Glutamatergic neuron (in vitro differentiated cells): ENCODE measurements around the gene MDN1. TPM values are rescaled to one million over a fixed set of nuclear protein-coding genes. Genes with fewer than 3 reads are reported as not detected.

Source experiments
- DNase-seq: peaks from one replicate; pipeline ENCODE4 v3.0.0; 2022
- H3K27ac Mint-ChIP-seq: one replicate; pipeline ENCODE4 v1.8.0; 2020; ENCODE audit warnings: mild to moderate bottlenecking, mixed read lengths, inconsistent platforms; ENCODE audit not compliant: unreplicated experiment
- H3K27me3 Mint-ChIP-seq: one replicate; pipeline ENCODE4 v1.8.0; 2020; ENCODE audit warnings: mild to moderate bottlenecking, moderate library complexity, mixed read lengths, inconsistent platforms; ENCODE audit not compliant: unreplicated experiment
- H3K36me3 Mint-ChIP-seq: one replicate; pipeline ENCODE4 v1.8.0; 2020; ENCODE audit warnings: mild to moderate bottlenecking, mixed read lengths, inconsistent platforms; ENCODE audit not compliant: unreplicated experiment
- H3K4me1 Mint-ChIP-seq: one replicate; pipeline ENCODE4 v1.8.0; 2020; ENCODE audit warnings: mild to moderate bottlenecking, low read depth, mixed read lengths, inconsistent platforms; ENCODE audit not compliant: unreplicated experiment
- H3K4me3 Mint-ChIP-seq: one replicate; pipeline ENCODE4 v1.8.0; 2020; ENCODE audit warnings: mild to moderate bottlenecking, mixed read lengths, inconsistent platforms; ENCODE audit not compliant: unreplicated experiment
- H3K9me3 Mint-ChIP-seq: one replicate; pipeline ENCODE4 v1.8.0; 2020; ENCODE audit warnings: mild to moderate bottlenecking, moderate library complexity, mixed read lengths, inconsistent platforms; ENCODE audit not compliant: unreplicated experiment
- total RNA-seq: library from RNA; stranded (reverse); fragmentation: NEBNext Ultra II Directional; extraction: Animal tissue kit (Norgen Biotek cat#: 25700); gene quantifications from one replicate; pipeline ENCODE4 v1.2.1, GENCODE V29; 2021; ENCODE audit not compliant: unreplicated experiment
- TF ChIP-seq, protein P1 (sequence below): fragments of 200-600 bp; sonication (generic); IDR thresholded peaks from one replicate; pipeline ENCODE4 v1.5.0; 2021; ENCODE audit not compliant: partially characterized antibody, unreplicated experiment

MDN1 gene
- total RNA-seq, 1 donor from 2014 or later = 39.2 TPM

GRCh38 chr6:89807581-89807980, 12.0 kb downstream of the MDN1 start:
- TF ChIP-seq, protein P1, sequence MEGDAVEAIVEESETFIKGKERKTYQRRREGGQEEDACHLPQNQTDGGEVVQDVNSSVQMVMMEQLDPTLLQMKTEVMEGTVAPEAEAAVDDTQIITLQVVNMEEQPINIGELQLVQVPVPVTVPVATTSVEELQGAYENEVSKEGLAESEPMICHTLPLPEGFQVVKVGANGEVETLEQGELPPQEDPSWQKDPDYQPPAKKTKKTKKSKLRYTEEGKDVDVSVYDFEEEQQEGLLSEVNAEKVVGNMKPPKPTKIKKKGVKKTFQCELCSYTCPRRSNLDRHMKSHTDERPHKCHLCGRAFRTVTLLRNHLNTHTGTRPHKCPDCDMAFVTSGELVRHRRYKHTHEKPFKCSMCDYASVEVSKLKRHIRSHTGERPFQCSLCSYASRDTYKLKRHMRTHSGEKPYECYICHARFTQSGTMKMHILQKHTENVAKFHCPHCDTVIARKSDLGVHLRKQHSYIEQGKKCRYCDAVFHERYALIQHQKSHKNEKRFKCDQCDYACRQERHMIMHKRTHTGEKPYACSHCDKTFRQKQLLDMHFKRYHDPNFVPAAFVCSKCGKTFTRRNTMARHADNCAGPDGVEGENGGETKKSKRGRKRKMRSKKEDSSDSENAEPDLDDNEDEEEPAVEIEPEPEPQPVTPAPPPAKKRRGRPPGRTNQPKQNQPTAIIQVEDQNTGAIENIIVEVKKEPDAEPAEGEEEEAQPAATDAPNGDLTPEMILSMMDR = no peak
- no peaks in the 10 kb centered on the region for H3K9me3 Mint-ChIP-seq
- no peak for DNase-seq
- no peak overlapping the region for H3K27ac Mint-ChIP-seq
- H3K27me3 Mint-ChIP-seq = no peaks in the 10 kb centered on the region
- H3K36me3 Mint-ChIP-seq = no peaks in the 10 kb centered on the region
- H3K4me1 Mint-ChIP-seq = no peaks in the 10 kb centered on the region
- no peak overlapping the region for H3K4me3 Mint-ChIP-seq

DNA sequence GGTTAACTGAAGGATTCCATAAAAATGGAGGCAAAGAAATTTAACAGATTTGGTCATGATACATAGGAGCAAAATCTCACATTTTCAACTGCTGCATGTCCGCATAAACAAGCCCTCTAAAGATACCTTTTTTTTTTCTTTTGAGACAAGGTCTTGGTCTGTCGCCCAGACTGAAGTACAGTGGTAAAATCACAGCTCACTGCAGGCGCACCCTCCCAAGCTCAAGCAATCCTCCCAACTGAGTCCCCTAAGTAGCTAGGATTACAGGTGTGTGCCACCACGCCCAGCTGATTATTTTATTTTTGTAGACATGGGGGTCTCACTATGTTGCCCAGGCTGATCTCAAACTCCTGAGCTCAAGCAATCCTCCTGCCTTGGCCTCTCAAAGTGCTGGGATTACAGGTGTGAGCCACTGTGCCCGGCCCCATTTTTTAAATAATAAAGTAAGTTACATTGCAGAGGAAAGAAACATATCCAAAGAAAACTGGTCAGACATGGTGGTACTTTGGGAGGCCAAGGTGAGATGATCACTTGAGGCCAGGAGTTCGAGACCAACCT, 13.7 kb downstream of the MDN1 start:
- no peaks in the 10 kb centered on the region for H3K9me3 Mint-ChIP-seq

DNA sequence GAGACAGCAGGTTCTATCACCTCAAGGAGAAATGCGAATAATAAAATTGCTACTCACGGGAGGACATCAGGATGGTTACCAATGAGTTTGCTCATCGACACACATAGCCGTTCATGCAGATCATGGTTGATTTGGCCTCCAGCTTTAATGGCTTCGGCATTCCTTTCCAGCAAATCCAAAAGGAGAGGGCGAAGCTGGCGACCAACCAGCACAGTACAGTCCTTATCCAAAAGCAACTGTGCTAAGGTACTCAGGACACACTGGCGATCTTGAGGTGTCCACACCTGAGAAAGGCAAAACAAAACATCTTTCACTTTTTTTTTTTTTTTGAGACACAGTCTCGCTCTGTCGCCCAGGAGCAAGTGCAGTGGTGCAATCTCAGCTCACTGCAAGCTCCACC, 16.3 kb downstream of the MDN1 start:
- TF ChIP-seq, protein P1 = no peak
- Mint-ChIP-seq H3K9me3 (no peaks in the 10 kb centered on the region), H3K27ac (no peak overlapping the region), H3K4me1 (no peaks in the 10 kb centered on the region), H3K4me3 (no peak overlapping the region), H3K27me3 (no peaks in the 10 kb centered on the region), H3K36me3 (no peaks in the 10 kb centered on the region)
- no peak for DNase-seq

More for the DNA sequence above, 13.7 kb downstream of the MDN1 start:
- no peak overlapping the region for H3K4me3 Mint-ChIP-seq
- TF ChIP-seq, protein P1 = no peak
- H3K4me1 Mint-ChIP-seq = no peaks in the 10 kb centered on the region
- no peak for DNase-seq
- no peaks in the 10 kb centered on the region for H3K36me3 Mint-ChIP-seq
- no peaks in the 10 kb centered on the region for H3K27me3 Mint-ChIP-seq
- H3K27ac Mint-ChIP-seq = no peak overlapping the region

DNA sequence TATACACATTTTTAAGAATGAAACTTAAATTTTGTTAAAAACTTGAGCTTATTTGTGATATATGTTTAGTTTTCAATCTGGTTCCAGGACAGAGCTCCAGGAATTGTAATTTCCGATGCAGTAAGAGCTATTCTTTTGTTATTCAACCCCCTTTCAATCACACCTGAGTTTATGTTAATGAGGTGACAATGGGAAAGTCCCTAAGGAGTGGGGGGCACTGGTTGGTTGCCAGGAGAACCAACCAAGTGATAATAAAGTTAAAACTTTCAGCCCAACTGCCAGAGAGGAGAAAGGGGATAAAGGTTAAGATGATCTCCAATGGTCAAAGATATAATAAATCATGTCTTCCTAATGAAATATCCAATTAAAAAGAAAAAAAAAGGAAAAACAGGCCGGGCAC, 19.8 kb downstream of the MDN1 start:
- Mint-ChIP-seq H3K4me1 (peaks cover 4% of the 10 kb centered on the region), H3K4me3 (no peak overlapping the region), H3K36me3 (no peaks in the 10 kb centered on the region), H3K9me3 (peaks cover 3% of the 10 kb centered on the region), H3K27me3 (no peaks in the 10 kb centered on the region), H3K27ac (no peak overlapping the region)
- TF ChIP-seq, protein P1 = no peak
- DNase-seq = no peak

DNA sequence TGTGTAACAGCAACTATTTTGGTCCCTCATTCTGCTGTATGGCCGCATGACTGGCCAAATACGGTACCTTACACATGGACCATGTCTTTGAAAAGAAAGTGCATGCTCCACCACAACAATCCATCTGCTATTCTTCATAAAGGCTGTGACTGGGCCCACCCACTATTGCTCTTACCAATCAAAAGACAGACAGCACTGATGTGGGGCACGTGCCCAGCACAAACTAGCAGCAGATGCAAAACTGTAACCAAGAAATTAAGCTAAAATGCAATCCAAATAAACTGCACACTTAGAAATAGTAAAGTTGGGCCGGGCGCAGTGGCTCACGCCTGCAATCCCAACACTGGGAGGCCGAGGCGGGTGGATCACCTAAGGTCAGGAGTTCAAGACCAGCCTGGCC, 20.5 kb downstream of the MDN1 start:
- Mint-ChIP-seq H3K27me3 (no peaks in the 10 kb centered on the region), H3K9me3 (peaks cover 3% of the 10 kb centered on the region), H3K27ac (no peak overlapping the region), H3K4me1 (peaks cover 5% of the 10 kb centered on the region), H3K4me3 (no peak overlapping the region), H3K36me3 (no peaks in the 10 kb centered on the region)
- TF ChIP-seq, protein P1 = no peak
- DNase-seq = no peak
